Fibroblast of skin of back (primary cell): ENCODE data around the gene ABR. TPM values are rescaled to one million over a fixed set of nuclear protein-coding genes. Genes with fewer than 3 reads are reported as not detected.

Experiments
- DNase-seq: peaks from one replicate; pipeline ENCODE4 v3.0.0-alpha.2; 2013
- polyA plus RNA-seq, 2 experiments: library from polyadenylated mRNA; unstranded; fragments of 120-200 nt; gene quantifications; one replicate each; pipeline ENCODE4 v1.2.1, GENCODE V29; 2013; ENCODE audit not compliant: insufficient read length in 2 of 2

The ABR gene
- polyA plus RNA-seq (2013, experiment 1 of 2; ENCODE audit: insufficient read length) = 70.0 TPM
- polyA plus RNA-seq (2013, experiment 2 of 2; ENCODE audit: insufficient read length) = 68.5 TPM

GRCh38 chr17:1179818-1180742, at the start of gene ABR:
ABR (minus strand) TSS chr17:1179981; CDS start chr17:1179727, 254 bp downstream.
- DNase-seq = peak; percentile 25

GRCh38 chr17:1229349-1229899, 49.6 kb upstream of the ABR start:
- peak; percentile 19 for DNase-seq

- DNase-seq = no peak
These were observed 49.1 kb upstream of the ABR start for GRCh38 chr17:1228781-1229348.

GRCh38 chr17:1227917-1228780, 48.4 kb upstream of the ABR start:
- DNase-seq = no peak

GRCh38 chr17:1227365-1227764, 47.6 kb upstream of the ABR start:
- DNase-seq = no peak

- DNase-seq = no peak
These were observed 46.5 kb upstream of the ABR start for GRCh38 chr17:1226308-1226707.

GRCh38 chr17:1224330-1224729, 44.5 kb upstream of the ABR start:
- DNase-seq = no peak

- DNase-seq = no peak
These were observed 43.9 kb upstream of the ABR start for GRCh38 chr17:1223662-1224061.

- no peak for DNase-seq
These were observed 42.5 kb upstream of the ABR start for GRCh38 chr17:1222321-1222720.

- no peak for DNase-seq
These were observed 41.4 kb upstream of the ABR start for GRCh38 chr17:1221209-1221608.

- no peak for DNase-seq
These were observed 40.6 kb upstream of the ABR start for GRCh38 chr17:1220346-1220745.

- no peak for DNase-seq
These were observed 37.3 kb upstream of the ABR start for GRCh38 chr17:1217089-1217385.

GRCh38 chr17:1216217-1217088, 36.7 kb upstream of the ABR start:
- no peak for DNase-seq

GRCh38 chr17:1212946-1213345, 33.2 kb upstream of the ABR start:
- DNase-seq = no peak

GRCh38 chr17:1211287-1211686, 31.5 kb upstream of the ABR start:
- no peak for DNase-seq

- DNase-seq = no peak
These were observed 29.2 kb upstream of the ABR start for GRCh38 chr17:1208966-1209365.

- no peak for DNase-seq
These were observed 26.4 kb upstream of the ABR start for GRCh38 chr17:1206026-1206777.

GRCh38 chr17:1203967-1204291, 24.1 kb upstream of the ABR start:
- DNase-seq = no peak

- peak; percentile 67 for DNase-seq
These were observed 23.6 kb upstream of the ABR start for GRCh38 chr17:1203111-1203966.

- no peak for DNase-seq
These were observed 22.5 kb upstream of the ABR start for GRCh38 chr17:1202291-1202690.
